Subcutaneous adipose tissue (tissue), 4 donors: ENCODE measurements around the gene TPD52L1. TPM values are rescaled to one million over a fixed set of nuclear protein-coding genes. Genes with fewer than 3 reads are reported as not detected.

Source experiments
- CTCF ChIP-seq: fragments of 450-650 bp; IDR thresholded peaks from one replicate; pipeline ENCODE4 v1.5.1; 2016; ENCODE audit warnings: low read depth, mild to moderate bottlenecking, control low read depth, antibody characterized with exemption, moderate library complexity
- total RNA-seq, 4 donors: library from RNA; depleted of rRNA; stranded (reverse); fragments of >200 nt; gene quantifications; one replicate each; pipeline ENCODE4 v1.1.0, GENCODE V29; 2016

TPD52L1 gene
- total RNA-seq, 4 donors from 2014 or later, result 18.7 to 70.6 (median 33.4) TPM

- TF ChIP-seq CTCF, result no peak
Observed at GRCh38 chr6:125228981-125229479, 75.5 kb downstream of the TPD52L1 start.

GRCh38 chr6:125230674-125231073, 77.1 kb downstream of the TPD52L1 start:
- TF ChIP-seq CTCF, result no peak

- no peak for TF ChIP-seq CTCF
Observed at GRCh38 chr6:125231133-125231532, 77.6 kb downstream of the TPD52L1 start.

- TF ChIP-seq CTCF, result no peak
Observed at GRCh38 chr6:125231574-125232343, 78.2 kb downstream of the TPD52L1 start.

- TF ChIP-seq CTCF, result no peak
Observed at GRCh38 chr6:125232466-125232865, 78.9 kb downstream of the TPD52L1 start.

- TF ChIP-seq CTCF, result no peak
Observed at GRCh38 chr6:125233202-125233601, 79.6 kb downstream of the TPD52L1 start.

- TF ChIP-seq CTCF, result no peak
Observed at GRCh38 chr6:125236536-125237327, 83.2 kb downstream of the TPD52L1 start.
